ENCODE results near the gene CNOT6.

DNA sequence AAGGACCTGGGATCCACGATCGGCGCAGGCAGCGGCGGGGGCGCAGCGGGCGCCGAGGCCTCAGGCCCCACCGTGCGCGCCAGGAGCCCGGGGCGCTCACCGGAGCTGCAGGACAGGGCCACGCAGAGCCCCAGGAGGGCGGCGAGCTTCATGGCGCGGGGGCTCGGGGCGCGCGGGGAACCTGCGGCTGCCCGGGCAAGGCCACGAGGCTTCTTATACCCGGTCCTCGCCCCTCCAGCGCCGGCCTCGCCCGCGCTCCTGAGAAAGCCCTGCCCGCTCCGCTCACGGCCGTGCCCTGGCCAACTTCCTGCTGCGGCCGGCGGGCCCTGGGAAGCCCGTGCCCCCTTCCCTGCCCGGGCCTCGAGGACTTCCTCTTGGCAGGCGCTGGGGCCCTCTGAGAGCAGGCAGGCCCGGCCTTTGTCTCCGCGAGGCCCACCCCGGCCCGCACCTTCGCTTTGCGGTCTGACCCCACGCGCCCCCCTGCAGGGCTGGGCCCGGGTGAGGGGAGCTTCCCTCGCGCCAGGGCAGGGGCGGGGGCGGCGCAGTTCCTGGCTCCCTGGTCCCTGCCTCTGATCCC is 97.2 kb downstream of the CNOT6 start, which contains the start of gene SCGB3A1:
- TF ChIP-seq, protein P1, sequence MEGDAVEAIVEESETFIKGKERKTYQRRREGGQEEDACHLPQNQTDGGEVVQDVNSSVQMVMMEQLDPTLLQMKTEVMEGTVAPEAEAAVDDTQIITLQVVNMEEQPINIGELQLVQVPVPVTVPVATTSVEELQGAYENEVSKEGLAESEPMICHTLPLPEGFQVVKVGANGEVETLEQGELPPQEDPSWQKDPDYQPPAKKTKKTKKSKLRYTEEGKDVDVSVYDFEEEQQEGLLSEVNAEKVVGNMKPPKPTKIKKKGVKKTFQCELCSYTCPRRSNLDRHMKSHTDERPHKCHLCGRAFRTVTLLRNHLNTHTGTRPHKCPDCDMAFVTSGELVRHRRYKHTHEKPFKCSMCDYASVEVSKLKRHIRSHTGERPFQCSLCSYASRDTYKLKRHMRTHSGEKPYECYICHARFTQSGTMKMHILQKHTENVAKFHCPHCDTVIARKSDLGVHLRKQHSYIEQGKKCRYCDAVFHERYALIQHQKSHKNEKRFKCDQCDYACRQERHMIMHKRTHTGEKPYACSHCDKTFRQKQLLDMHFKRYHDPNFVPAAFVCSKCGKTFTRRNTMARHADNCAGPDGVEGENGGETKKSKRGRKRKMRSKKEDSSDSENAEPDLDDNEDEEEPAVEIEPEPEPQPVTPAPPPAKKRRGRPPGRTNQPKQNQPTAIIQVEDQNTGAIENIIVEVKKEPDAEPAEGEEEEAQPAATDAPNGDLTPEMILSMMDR (IDR thresholded peaks at IDR 0.05): no peak
- TF ChIP-seq POLR2A (IDR thresholded peaks at IDR 0.05) (no peak), POLR2AphosphoS5 (IDR thresholded peaks at IDR 0.05) (no peak)
